GM18870 (cell line): ENCODE data around the gene AHI1.
"Not testable (repeated sequence)": the region's sequence is repeated elsewhere in the genome, so short reads cannot be mapped to it uniquely, and the experiment has no call there.

ENCODE experiments used
- ATAC-seq: cut with Tn5 transposase; IDR thresholded peaks from one replicate; pipeline ENCODE4 v1.9.1; 2021; ENCODE audit warnings: moderate library complexity; ENCODE audit not compliant: unreplicated experiment

AHI1 gene

GRCh38 chr6:135269481-135269891 lies 228.1 kb downstream of the AHI1 start:
- ATAC-seq, result no peak

- ATAC-seq, result no peak
Measured at GRCh38 chr6:135268740-135269139, 228.8 kb downstream of the AHI1 start.

GRCh38 chr6:135268263-135268662 lies 229.3 kb downstream of the AHI1 start:
- ATAC-seq, result no peak

GRCh38 chr6:135267085-135267484 lies 230.5 kb downstream of the AHI1 start:
- ATAC-seq, result no peak

GRCh38 chr6:135266675-135267074 lies 230.9 kb downstream of the AHI1 start:
- ATAC-seq, result no peak

- no peak for ATAC-seq
Measured at GRCh38 chr6:135265278-135265677, 232.3 kb downstream of the AHI1 start.

GRCh38 chr6:135261872-135262725 lies 235.4 kb downstream of the AHI1 start:
- no peak for ATAC-seq

- ATAC-seq, result no peak
Measured at GRCh38 chr6:135260612-135261011, 236.9 kb downstream of the AHI1 start.

GRCh38 chr6:135258970-135259369 lies 238.6 kb downstream of the AHI1 start:
- ATAC-seq, result no peak

- no peak for ATAC-seq
Measured at GRCh38 chr6:135257631-135258405, 239.7 kb downstream of the AHI1 start.

- no peak for ATAC-seq
Measured at GRCh38 chr6:135256866-135257265, 240.7 kb downstream of the AHI1 start.

- no peak for ATAC-seq
Measured at GRCh38 chr6:135254471-135254870, 243.1 kb downstream of the AHI1 start.

- ATAC-seq, result no peak
Measured at GRCh38 chr6:135251498-135252441, 245.8 kb downstream of the AHI1 start.

GRCh38 chr6:135250751-135251497 lies 246.6 kb downstream of the AHI1 start:
- no peak for ATAC-seq

- ATAC-seq, result no peak
Measured at GRCh38 chr6:135250234-135250633, 247.3 kb downstream of the AHI1 start.

GRCh38 chr6:135246412-135247012 lies 251.0 kb downstream of the AHI1 start:
- not testable (repeated sequence) for ATAC-seq

- no peak for ATAC-seq
Measured at GRCh38 chr6:135244805-135245204, 252.7 kb downstream of the AHI1 start.

GRCh38 chr6:135243871-135244796 lies 253.4 kb downstream of the AHI1 start:
- no peak for ATAC-seq

GRCh38 chr6:135240711-135241110 lies 256.8 kb downstream of the AHI1 start:
- ATAC-seq, result no peak
